H1 (cell line): ENCODE measurements around the gene TLNRD1. TPM values are rescaled to one million over a fixed set of nuclear protein-coding genes. Genes with fewer than 3 reads are reported as not detected.

Source experiments
- JUND ChIP-seq: IDR thresholded peaks from 2 replicates; pipeline ENCODE4 v1.6.1; 2011; ENCODE audit warnings: mild to moderate bottlenecking, improper control_type of control experiment, low read length
- SP1 ChIP-seq: IDR thresholded peaks from 2 replicates; pipeline ENCODE4 v1.6.1; 2011; ENCODE audit warnings: low read depth, low read length
- polyA plus RNA-seq, 7 experiments: library from polyadenylated mRNA; depleted of rRNA in 3 of 7; stranded (reverse) in 5 of 7; unstranded in 2 of 7; fragments of >200 nt in 5 of 7; fragments of 200-250 nt in 2 of 7; gene quantifications; 1 replicate in 5 of 7; 2 replicates in 1 of 7; 4 replicates in 1 of 7; pipeline versions ENCODE4 v1.2.1 to v1.2.3, GENCODE V29; 2011 to 2013; ENCODE audit warnings: missing spikeins in 2 of 7, mixed read lengths in 2 of 7
- total RNA-seq: library from RNA; stranded (reverse); fragmentation: NEBNext Ultra II Directional; extraction: Animal tissue kit (Norgen Biotek cat#: 25700); gene quantifications from 2 replicates; pipeline ENCODE4 v1.2.1, GENCODE V29; 2021

TLNRD1 gene
- total and polyA plus RNA-seq, 2 of the 8 experiments (the other 6 are each of a cell fraction or from before 2014, with no cell fraction given), result 12.2 to 20.5 TPM

GRCh38 chr15:81021321-81021720 lies 20.6 kb downstream of the TLNRD1 start (continued):
- TF ChIP-seq SP1 (no peak), JUND (no peak)
